ENCODE measurements around the gene CINP. TPM values are rescaled to one million over a fixed set of nuclear protein-coding genes. Genes with fewer than 3 reads are reported as not detected.
"Not testable (repeated sequence)": the region's sequence is repeated elsewhere in the genome, so short reads cannot be mapped to it uniquely, and the experiment has no call there.

CINP gene
- total RNA-seq, 8 experiments from 2014 or later = 20.2 to 58.3 (median 35.4) TPM

DNA sequence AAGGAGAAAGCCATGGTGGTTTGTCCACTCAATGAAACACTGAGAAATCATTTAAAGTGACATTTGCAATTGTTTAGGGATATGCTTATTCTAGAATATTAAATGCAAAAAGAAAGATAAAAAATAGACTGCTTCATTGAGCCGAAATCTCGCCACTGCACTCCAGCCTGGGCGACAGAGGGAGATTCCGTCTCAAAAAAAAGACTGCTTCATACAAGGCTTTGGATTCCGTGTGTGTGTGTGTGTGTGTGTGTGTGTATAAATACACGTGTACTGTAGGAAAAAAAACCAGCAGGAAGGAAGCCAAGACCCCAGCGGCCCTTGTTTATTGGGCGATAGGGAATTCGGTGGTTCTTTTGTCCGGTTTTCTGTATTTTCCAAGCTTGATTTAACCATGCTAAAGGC is 46.4 kb downstream of the CINP start:
- H3K27ac ChIP-seq = peak overlapping the region; percentile 44 to 73
- in situ Hi-C loops (cut with MboI; ENCODE audit: low pct_unique_long_range_greater_than_20kb in 2 of 9, low sequenced_read_pairs in 9 of 9, unreplicated experiment in 9 of 9) = loop anchor here (10.0 to 25.0 kb wide), 4 partner anchors 82 to 354 kb away; partner anchors contain the start of gene DYNC1H1 (in 5 of the 9)

DNA sequence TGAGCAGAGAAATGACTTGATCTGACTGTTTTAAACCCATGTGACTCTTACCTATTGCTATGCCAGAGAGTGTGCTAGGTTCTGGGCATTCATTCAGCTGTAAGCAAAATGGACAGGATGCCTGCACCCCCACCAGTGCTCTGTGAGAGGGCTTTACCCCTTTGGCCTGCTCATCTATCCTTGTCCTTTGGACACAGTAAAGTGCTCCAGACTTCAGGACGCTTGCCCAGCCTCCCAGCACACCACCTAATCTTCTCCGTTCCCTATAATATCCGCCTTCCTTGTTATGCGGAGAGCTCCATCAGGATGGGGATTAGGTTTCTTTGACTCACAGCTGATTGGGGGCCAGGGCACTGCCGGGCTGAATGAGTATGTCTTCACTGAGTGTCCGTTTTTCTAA is 47.6 kb downstream of the CINP start:
- ATAC-seq (replicated peaks in 6 of 8) = no peak

More for the DNA sequence above, 46.4 kb downstream of the CINP start:
- peak; percentile 0 to 24 (median 10) for ATAC-seq (replicated peaks in 6 of 8)
- H3K4me1 ChIP-seq (replicated peaks in 1 of 2) = peaks cover 17 to 25% of the 10 kb centered on the region in 2 donors
- 0 to 22% (median 10%) methylated on average over 1 to 10 of the region's 10 CpGs; no CpG with 5 or more reads in 1 of the 10 experiments for WGBS, 10 experiments
- H3K4me3 ChIP-seq = peak overlapping the region; percentile 40 to 53 (median 46)

GRCh38 chr14:102314242-102315011 is 48.3 kb downstream of the CINP start:
- peaks cover 12 to 21% of the 10 kb centered on the region in 2 donors for H3K4me1 ChIP-seq (replicated peaks in 1 of 2)
- peak; percentile 37 to 65 (median 60) for ATAC-seq (replicated peaks in 6 of 8)
- H3K4me3 ChIP-seq = peak overlapping the region; percentile 27 to 38 (median 33)
- in situ Hi-C loops (cut with MboI; ENCODE audit: low pct_unique_long_range_greater_than_20kb in 2 of 9, low sequenced_read_pairs in 9 of 9, unreplicated experiment in 9 of 9) = loop anchor here (10.0 to 25.0 kb wide), 4 partner anchors 80 to 352 kb away; partner anchors contain the start of gene DYNC1H1 (in 5 of the 9)
- no peak overlapping the region for H3K27ac ChIP-seq
- 0 to 60% (median 5%) methylated on average over 1 to 12 of the region's 52 CpGs; no CpG with 5 or more reads in 3 of the 10 experiments for WGBS, 10 experiments

More for the DNA sequence above, 47.6 kb downstream of the CINP start:
- 75 to 90% (median 87%) methylated on average over 1 to 6 of the region's 6 CpGs; no CpG with 5 or more reads in 6 of the 10 experiments for WGBS, 10 experiments
- Histone ChIP-seq H3K4me1 (replicated peaks in 1 of 2) (peaks cover 12 to 21% of the 10 kb centered on the region in 2 donors), H3K27ac (no peak overlapping the region), H3K4me3 (no peak overlapping the region)
- in situ Hi-C loops (cut with MboI; ENCODE audit: low pct_unique_long_range_greater_than_20kb in 2 of 9, low sequenced_read_pairs in 9 of 9, unreplicated experiment in 9 of 9) = loop anchor here (10.0 to 25.0 kb wide), 4 partner anchors 80 to 353 kb away; partner anchors contain the start of gene DYNC1H1 (in 5 of the 9)

- peaks cover 2 to 5% of the 10 kb centered on the region in 2 donors for H3K4me1 ChIP-seq (replicated peaks in 1 of 2)
- 0 to 43% (median 2%) methylated on average over 3 to 14 of the region's 53 CpGs; no CpG with 5 or more reads in 2 of the 10 experiments for WGBS, 10 experiments
- peak within 1 kb of the TSS; percentile 50 to 87 (median 70) for H3K4me3 ChIP-seq
- ATAC-seq (replicated peaks in 6 of 8) = peak; percentile 88 to 98 (median 98)
- in situ Hi-C loops (cut with MboI; ENCODE audit: low pct_unique_long_range_greater_than_20kb in 2 of 9, low sequenced_read_pairs in 9 of 9, unreplicated experiment in 9 of 9) = loop anchor here in 8 of 9 experiments (25.0 kb wide), 3 partner anchors 193 to 343 kb away; partner anchors contain the start of gene DYNC1H1 (in 5 of the 8)
- peak within 1 kb of the TSS; percentile 13 to 77 for H3K27ac ChIP-seq
Measured at GRCh38 chr14:102304611-102305506, 57.8 kb downstream of the CINP start, which contains the start of gene MOK. TSS of gene MOK (minus strand) at chr14:102305164. CDS start at chr14:102304968, 196 bp downstream.

DNA sequence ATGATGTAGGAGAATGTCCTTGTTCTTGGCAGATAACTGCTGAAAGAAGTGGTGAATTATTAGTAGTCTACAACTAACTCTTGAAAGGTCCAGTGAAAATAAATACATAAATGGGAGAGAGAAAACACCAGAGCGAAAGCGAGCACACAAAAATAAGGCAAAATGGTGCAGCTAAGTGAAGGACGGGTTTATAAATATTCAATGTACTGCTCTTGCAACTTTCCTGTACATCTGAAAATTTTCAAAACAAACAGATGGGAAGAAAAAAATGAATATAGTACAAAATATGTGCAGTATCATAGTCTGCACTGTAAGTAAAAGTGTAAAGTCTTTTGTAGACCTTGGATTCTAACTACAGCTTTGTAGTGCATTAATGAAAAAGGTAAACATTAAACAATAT is 59.0 kb downstream of the CINP start:
- Histone ChIP-seq H3K27ac (no peak overlapping the region), H3K4me3 (peak overlapping the region in 1 of 5 donors; percentile 70), H3K4me1 (replicated peaks in 1 of 2) (peaks cover 2 to 5% of the 10 kb centered on the region in 2 donors)
- no peak for ATAC-seq (replicated peaks in 6 of 8)
- 66 to 93% (median 84%) methylated on average over 2 to 3 of the region's 3 CpGs; no CpG with 5 or more reads in 1 of the 10 experiments for WGBS, 10 experiments
- in situ Hi-C loops (cut with MboI; ENCODE audit: low pct_unique_long_range_greater_than_20kb in 2 of 9, low sequenced_read_pairs in 9 of 9, unreplicated experiment in 9 of 9) = loop anchor here in 8 of 9 experiments (25.0 kb wide), 3 partner anchors 191 to 341 kb away; partner anchors contain the start of gene DYNC1H1 (in 5 of the 8)

DNA sequence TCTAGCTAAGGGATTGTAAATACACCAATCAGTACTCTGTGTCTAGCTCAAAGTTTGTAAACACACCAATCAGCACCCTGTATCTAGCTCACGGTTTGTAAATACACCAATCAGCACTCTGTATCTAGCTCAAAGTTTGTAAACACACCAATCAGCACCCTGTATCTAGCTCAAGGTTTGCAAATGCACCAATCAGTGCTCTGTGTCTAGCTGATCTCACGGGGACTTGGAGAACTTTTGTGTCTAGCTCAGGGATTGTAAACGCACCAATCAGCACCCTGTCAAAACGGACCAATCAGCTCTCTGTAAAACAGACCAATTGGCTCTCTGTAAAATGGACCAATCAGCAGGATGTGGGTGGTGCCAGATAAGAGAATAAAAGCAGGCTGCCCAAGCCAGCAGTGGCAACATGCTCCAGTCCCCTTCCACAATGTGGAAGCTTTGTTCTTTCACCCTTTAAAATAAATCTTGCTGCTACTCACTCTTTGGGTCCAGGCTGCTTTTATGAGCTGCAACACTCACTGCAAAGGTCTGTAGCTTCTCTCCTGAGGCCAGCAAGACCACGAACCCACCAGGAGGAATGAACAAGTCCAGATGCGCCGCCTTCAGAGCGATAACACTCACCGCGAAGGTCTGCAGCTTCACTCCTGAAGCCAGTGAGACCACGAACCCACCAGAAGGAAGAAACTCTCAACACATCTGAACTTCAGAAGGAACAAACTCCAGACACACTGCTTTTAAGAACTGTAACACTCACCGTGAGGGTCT is 64.2 kb downstream of the CINP start:
- ATAC-seq (replicated peaks in 6 of 8); in situ Hi-C loops (cut with MboI; ENCODE audit: low pct_unique_long_range_greater_than_20kb in 2 of 9, low sequenced_read_pairs in 9 of 9, unreplicated experiment in 9 of 9); H3K4me1 ChIP-seq (replicated peaks in 1 of 2); H3K27ac ChIP-seq; H3K4me3 ChIP-seq: not testable (repeated sequence)
- 82 to 100% (median 99%) methylated on average over 1 to 10 of the region's 12 CpGs; no CpG with 5 or more reads in 4 of the 10 experiments for WGBS, 10 experiments

Other genes starting within 250 kb of the CINP start
- 10 to 100 TPM; 15.6 to 32.3 (median 24.8) TPM for gene WDR20, start 223.0 kb downstream of the CINP start, total RNA-seq
- gene MOK, start 57.7 kb downstream of the CINP start, total RNA-seq = 10 to 100 TPM in 7 of 8 experiments, 1 to 10 TPM in 1; 6.0 to 63.6 (median 24.2) TPM
- 10 to 100 TPM in 5 of 8 experiments, 1 to 10 TPM in 3; 7.8 to 16.7 (median 10.2) TPM for gene ZNF839, start 43.1 kb downstream of the CINP start, total RNA-seq
- 10 to 100 TPM in 4 of 8 experiments, 1 to 10 TPM in 4; 6.5 to 14.2 (median 9.3) TPM for gene TECPR2, start 51 bp upstream of the CINP start, total RNA-seq
- gene ANKRD9, start 146.9 kb upstream of the CINP start, total RNA-seq = 10 to 100 TPM in 2 of 8 experiments, 1 to 10 TPM in 6; 1.7 to 12.7 (median 7.6) TPM
- gene RCOR1, start 229.8 kb upstream of the CINP start, total RNA-seq = 10 to 100 TPM in 5 of 8 experiments, 1 to 10 TPM in 3; 8.2 to 66.2 (median 11.0) TPM